HG02642 (cell line): ENCODE results near the gene ACTL6B.
"Not testable (repeated sequence)": the region's sequence is repeated elsewhere in the genome, so short reads cannot be mapped to it uniquely, and the experiment has no call there.

Experiments used
- ATAC-seq: cut with Tn5 transposase; IDR thresholded peaks from one replicate; pipeline ENCODE4 v1.9.1; 2021; ENCODE audit warnings: mild to moderate bottlenecking; ENCODE audit not compliant: unreplicated experiment, poor library complexity

ACTL6B gene

DNA sequence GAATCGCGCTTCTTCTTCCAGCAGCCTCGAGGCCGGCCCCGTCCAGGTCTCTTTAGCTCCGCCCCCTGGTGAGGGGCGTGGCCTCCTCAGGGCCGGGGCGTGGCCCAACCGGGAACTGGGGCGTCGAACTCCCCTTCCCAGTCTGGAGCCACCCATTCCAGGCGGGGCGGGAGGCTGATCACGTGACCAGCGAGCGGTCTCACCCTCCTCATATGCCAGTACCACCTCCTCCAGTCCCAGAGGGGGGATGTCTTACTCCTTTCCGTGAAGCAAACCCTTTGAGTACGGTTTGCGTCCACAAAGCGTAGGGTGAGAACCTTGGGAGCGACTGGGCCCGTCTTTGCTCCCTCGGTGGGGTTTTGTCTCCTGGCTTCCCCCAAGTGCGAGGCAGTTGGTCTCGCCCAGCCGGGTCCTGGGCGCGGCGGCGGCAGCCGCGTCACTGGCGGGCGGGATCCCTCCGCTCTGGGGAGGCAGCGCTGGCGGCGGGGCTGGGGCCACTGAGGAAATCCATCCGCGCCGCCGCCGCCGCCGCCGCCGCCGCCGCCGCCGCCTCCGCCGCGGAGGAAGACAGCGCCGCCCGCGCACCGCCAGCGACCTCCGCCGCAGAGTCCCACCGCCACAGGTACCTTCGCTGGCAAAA is 17.2 kb upstream of the ACTL6B start, which contains the start of gene GNB2:
GNB2 (plus strand) TSS at position 439 of the 640 bp plus-strand sequence. CDS start 2,526 bp downstream, outside the sequence.
- ATAC-seq = peak; percentile 68

- no peak for ATAC-seq
These were observed 15.4 kb upstream of the ACTL6B start for GRCh38 chr7:100671353-100672327.

DNA sequence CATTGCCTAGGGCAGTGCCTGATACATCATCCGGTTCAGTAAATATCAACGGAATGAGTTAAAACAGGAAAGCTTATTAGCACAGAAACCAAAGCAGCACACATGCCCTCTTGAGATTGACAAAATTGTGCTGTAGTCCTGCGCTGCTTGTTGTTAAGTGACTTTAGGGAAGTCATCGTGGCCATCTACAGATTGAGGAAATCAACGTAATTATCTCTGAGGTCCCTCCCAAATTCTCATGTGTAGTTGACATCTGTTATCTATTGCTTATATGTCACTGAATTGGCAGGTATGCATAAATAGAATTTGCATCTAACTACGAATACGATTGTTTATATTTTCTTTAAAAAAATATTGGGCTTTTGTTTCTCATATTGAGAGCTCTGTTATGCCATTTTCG is 13.8 kb upstream of the ACTL6B start:
- ATAC-seq = no peak

DNA sequence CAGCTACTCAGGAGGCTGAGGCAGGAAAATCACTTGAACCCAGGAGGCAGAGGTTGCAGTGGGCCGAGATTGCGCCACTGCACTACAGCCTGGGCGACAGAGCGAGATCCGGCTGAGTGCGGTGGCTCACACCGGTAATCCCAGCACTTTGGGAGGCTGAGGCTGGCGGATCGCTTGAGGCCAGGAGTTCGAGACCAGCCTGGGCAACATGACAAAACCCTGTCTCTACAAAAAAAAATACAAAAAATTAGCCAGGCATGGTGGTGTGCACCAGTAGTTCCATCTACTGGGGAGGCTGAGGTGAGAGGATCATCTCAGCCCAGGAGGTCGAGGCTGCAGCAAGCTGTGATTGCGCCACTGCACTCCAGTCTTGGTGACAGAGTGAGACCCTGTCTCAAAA is 12.9 kb upstream of the ACTL6B start:
- not testable (repeated sequence) for ATAC-seq

- ATAC-seq = no peak
These were observed 11.8 kb upstream of the ACTL6B start for GRCh38 chr7:100668069-100668449.

DNA sequence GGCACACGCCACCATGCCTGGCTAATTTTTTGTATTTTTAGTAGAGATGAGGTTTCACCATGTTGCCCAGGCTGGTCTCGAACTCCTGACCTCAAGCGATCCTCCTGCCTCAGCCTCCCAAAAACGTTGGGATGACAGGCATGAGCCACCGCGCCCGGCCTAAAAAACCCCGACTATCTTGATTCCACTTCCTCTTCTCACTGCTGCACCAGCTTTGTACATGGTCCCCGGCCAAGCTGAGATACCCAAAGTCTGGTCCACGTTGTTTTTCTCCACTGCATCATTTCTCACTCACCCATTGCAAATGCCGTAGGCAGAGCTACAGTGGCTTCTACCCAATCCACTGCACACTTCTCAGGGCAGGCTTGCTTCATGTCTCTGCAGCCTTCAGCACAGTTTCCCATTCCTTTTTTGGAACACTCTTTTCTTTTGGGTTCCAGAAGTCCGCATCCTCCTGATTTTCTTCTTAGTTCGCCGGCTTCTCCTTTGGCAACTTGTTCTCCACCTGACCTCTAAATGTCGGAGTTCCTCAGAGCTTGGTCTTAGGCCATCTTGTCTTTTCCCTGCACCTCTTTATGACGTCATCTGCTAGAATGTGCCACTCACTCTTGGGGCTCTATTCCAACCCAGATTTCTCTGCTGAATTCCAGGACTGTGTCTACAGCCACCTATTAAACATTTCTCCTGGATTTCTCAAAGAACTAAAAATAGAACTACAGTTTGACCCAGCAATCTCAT is 11.3 kb upstream of the ACTL6B start:
- ATAC-seq = no peak

GRCh38 chr7:100665168-100665726 is 9.0 kb upstream of the ACTL6B start:
- no peak for ATAC-seq

DNA sequence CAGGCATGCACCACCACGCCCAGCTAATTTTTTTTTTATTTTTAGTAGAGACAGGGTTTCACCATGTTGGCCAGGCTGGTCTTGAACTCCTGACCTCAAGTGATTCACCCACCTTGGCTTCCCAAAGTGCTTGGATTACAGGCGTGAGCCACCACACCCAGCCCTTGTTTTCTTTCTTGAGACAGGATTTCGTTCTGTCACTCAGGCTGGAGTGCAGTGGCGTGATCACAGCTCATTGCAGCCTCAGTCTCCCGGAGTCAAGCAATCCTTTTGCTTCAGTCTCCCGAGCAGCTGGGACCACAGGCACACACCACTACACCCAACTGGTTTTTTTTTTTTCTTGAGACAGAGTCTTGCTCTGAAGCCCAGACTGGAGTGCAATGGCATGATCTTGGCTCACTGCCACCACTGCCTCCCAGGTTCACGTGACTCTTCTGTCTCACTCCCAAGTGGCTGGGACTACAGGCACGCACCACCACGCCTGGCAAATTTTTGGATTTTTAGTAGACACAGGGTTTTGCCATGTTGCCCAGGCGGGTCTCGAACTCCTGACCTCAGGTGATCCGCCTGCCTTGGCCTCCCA is 6.0 kb upstream of the ACTL6B start:
- not testable (repeated sequence) for ATAC-seq

GRCh38 chr7:100654908-100655831 is 1.1 kb downstream of the ACTL6B start:
- no peak for ATAC-seq

DNA sequence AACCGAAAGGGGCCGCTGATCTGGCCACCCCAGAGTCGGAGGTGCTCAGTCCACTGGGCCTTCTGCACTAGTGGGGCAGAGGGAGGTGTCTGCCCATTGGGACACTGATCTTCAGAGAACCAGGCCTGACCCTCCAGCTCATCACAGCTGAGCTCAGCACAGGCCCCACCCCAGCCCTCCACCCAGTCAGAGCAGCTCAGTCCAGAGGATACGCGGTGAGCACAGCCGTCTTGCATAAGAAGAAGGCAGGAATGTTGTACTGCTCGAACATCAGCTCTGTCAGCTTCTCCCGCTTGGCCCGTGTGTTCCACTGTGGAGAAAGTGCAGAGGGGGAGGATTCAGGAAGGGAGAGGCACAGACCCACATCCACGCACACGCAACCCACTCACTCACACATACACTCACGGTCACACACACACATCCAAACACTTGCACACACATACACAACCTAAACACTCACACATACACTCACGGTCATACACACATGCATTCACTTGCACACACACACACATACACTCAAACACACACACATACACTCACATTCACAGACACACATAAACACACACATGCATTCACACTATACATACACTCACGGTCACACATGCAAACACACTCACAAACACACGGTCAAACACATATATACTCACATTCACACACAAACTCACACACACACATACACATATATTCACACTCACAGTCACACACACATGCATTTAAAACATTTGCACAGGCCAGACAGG is 6.3 kb downstream of the ACTL6B start:
- no peak for ATAC-seq

- ATAC-seq = no peak
These were observed 13.7 kb downstream of the ACTL6B start for GRCh38 chr7:100642534-100642907.

GRCh38 chr7:100641860-100642533 is 14.3 kb downstream of the ACTL6B start:
- no peak for ATAC-seq

DNA sequence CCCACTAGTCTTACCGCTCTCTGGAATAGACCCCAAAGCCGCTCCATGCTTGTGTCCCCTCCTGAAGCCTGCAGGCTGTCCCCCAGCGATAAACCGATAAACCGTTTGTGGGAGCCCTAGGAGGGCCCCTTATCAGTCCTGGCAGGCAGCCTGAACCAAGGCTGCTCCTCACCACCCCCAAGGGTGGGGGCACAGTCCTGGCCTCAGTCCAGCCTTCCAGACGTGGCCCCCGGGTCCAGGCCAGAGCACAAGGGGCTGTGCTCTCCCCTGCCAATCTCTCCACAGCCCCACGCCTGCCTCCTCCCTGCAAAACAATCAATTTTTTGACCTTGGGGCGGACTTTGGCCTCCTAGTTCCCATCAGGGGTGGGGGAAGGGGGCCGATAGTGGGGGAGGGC is 14.8 kb downstream of the ACTL6B start, which contains the start of gene TFR2:
TFR2 (minus strand) TSS at position 90 of the 397 bp plus-strand sequence; CDS start at position 47, 43 bp downstream.
- ATAC-seq = no peak

- no peak for ATAC-seq
These were observed 15.5 kb downstream of the ACTL6B start for GRCh38 chr7:100640517-100641440.

GRCh38 chr7:100639995-100640516 is 16.2 kb downstream of the ACTL6B start:
- ATAC-seq = no peak

DNA sequence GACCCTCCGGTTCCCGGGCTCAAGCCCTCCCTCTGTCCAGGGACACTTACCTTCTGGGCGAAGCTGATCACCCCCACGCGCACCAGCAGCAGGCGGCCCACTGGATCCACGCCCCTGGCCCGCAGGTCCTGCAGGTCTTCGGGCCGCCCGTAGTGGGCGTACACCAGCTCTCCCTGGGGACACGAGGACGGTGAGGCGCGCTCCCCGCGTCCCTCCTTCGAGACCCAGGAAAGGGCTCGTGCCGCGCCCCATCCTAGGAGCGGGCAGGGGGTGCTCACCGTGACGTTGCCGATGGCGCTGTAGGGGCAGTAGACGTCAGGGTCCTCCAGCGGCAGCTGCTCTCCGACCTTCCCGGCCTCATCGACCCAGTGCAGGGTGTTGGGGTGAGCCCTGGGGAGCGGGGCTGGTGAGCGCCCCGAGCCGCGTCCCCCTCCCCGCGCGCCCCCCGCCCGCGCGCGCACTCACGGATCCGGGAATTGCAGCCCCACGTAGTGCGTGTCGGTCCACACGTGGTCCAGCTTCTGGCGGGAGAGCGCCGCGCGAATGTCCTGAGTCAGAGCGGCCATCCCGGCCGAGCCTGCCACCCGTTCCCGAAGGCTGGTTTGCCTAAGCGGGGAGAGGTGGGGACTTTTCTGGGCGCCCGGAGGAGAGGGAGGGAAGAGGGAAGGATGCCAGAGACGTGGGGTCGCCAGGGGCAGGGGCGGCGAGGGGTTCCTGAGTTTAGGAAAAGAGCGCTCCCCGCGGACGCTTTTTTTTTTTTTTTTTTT is 23.1 kb downstream of the ACTL6B start:
- ATAC-seq = peak; percentile 55
